ENCODE results near the gene GCSAML.

The GCSAML gene

DNA sequence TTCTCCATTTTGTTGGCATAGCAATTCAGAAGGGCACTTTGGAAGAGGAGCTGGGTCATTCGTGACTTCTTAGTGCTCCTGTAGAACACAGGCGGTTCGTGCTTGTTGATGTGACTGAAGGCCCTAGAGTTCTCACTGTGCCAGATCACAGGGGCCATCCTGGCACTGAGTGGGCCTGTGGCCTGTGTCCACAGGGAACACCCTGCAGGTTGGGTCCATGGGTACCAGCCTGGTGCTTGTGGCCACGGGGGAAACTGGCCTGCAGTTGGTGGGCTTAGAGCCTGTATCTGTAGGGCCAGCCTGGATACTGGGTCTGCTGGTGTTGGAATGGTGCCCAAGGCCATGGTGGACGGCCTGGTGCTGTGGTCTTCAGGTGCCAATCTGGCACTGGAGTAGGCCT is 65.7 kb downstream of the GCSAML start:
- TF ChIP-seq FOXP2 (optimal IDR thresholded peaks at IDR 0.05; ENCODE audit: borderline replicate concordance, extremely low read depth, extremely low read length, insufficient read depth) (no peak), SIN3A (IDR thresholded peaks at IDR 0.05; ENCODE audit: borderline replicate concordance, insufficient read depth, low read length) (no peak), TAF1 (IDR thresholded peaks at IDR 0.05; ENCODE audit: borderline replicate concordance, insufficient read depth, low read length) (no peak), POLR2AphosphoS5 (IDR thresholded peaks at IDR 0.05; ENCODE audit: low read depth, low read length) (no peak)
- TF ChIP-seq, protein P1, sequence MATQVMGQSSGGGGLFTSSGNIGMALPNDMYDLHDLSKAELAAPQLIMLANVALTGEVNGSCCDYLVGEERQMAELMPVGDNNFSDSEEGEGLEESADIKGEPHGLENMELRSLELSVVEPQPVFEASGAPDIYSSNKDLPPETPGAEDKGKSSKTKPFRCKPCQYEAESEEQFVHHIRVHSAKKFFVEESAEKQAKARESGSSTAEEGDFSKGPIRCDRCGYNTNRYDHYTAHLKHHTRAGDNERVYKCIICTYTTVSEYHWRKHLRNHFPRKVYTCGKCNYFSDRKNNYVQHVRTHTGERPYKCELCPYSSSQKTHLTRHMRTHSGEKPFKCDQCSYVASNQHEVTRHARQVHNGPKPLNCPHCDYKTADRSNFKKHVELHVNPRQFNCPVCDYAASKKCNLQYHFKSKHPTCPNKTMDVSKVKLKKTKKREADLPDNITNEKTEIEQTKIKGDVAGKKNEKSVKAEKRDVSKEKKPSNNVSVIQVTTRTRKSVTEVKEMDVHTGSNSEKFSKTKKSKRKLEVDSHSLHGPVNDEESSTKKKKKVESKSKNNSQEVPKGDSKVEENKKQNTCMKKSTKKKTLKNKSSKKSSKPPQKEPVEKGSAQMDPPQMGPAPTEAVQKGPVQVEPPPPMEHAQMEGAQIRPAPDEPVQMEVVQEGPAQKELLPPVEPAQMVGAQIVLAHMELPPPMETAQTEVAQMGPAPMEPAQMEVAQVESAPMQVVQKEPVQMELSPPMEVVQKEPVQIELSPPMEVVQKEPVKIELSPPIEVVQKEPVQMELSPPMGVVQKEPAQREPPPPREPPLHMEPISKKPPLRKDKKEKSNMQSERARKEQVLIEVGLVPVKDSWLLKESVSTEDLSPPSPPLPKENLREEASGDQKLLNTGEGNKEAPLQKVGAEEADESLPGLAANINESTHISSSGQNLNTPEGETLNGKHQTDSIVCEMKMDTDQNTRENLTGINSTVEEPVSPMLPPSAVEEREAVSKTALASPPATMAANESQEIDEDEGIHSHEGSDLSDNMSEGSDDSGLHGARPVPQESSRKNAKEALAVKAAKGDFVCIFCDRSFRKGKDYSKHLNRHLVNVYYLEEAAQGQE (IDR thresholded peaks at IDR 0.05; ENCODE audit: insufficient read depth in 1 of 2, low read depth in 2 of 2, low read length in 2 of 2): no peak
